ENCODE data around the gene TK2. TPM values are rescaled to one million over a fixed set of nuclear protein-coding genes. Genes with fewer than 3 reads are reported as not detected.

Gene TK2
- total and polyA plus RNA-seq, 9 of the 15 experiments (the other 6 are each of a cell fraction or from before 2014, with no cell fraction given) = 1.1 to 10.2 (median 5.3) TPM

GRCh38 chr16:66551348-66551759 is 1.4 kb upstream of the TK2 start (continued):
- TF ChIP-seq RREB1 (CRISPR knock-in tag; IDR thresholded peaks at IDR 0.05) = no peak
- no peak for TF ChIP-seq ZNF507 (tag; conservative IDR thresholded peaks at IDR 0.05)
- TF ChIP-seq BCOR (IDR thresholded peaks at IDR 0.05) = no peak
- TF ChIP-seq ZC3H4 (CRISPR knock-in tag; IDR thresholded peaks at IDR 0.05; ENCODE audit: borderline replicate concordance) = no peak
- TF ChIP-seq KLF13 (tag; IDR thresholded peaks at IDR 0.05; ENCODE audit: borderline replicate concordance, low read depth) = no peak
- no peak for TF ChIP-seq FOXK1 (CRISPR knock-in tag; IDR thresholded peaks at IDR 0.05; ENCODE audit: borderline replicate concordance)
- 0 out of 2 replicates have a peak, but pooled peaks have one; percentile 19 for TF ChIP-seq ZNF24 (IDR thresholded peaks at IDR 0.05)
- no peak for TF ChIP-seq PPARD (CRISPR knock-in tag; IDR thresholded peaks at IDR 0.05)
- peak in 1 of 3 experiments; percentile 74 for TF ChIP-seq YY1 (IDR thresholded peaks at IDR 0.05; ENCODE audit: borderline replicate concordance in 1 of 3, control insufficient read depth in 1 of 3, extremely low read depth in 1 of 3, insufficient read depth in 3 of 3, insufficient read length in 1 of 3, insufficient replicate concordance in 2 of 3, low read depth in 1 of 3, low read length in 2 of 3)
- TF ChIP-seq CREB3 (tag; conservative IDR thresholded peaks at IDR 0.05; ENCODE audit: low read depth) = peak; percentile 55; the same call in 1 of the 2 replicates
- TF ChIP-seq ZBTB8A (IDR thresholded peaks at IDR 0.05; ENCODE audit: partially characterized antibody) = no peak
- 0 out of 2 replicates have a peak, but pooled peaks have one; percentile 11 for TF ChIP-seq SOX6 (IDR thresholded peaks at IDR 0.05)
- TF ChIP-seq ASH1L (IDR thresholded peaks at IDR 0.05; ENCODE audit: borderline replicate concordance, low read depth, partially characterized antibody) = no peak
- TF ChIP-seq C11orf30 (IDR thresholded peaks at IDR 0.05; ENCODE audit: low read depth) = peak; percentile 96
- no peak for TF ChIP-seq MYBL2 (IDR thresholded peaks at IDR 0.05; ENCODE audit: low read depth)
- TF ChIP-seq MYBL2 (CRISPR knock-in tag; IDR thresholded peaks at IDR 0.05; ENCODE audit: borderline replicate concordance) = no peak
- TF ChIP-seq ZNF133 (CRISPR knock-in tag; IDR thresholded peaks at IDR 0.05) = no peak
- no peak for TF ChIP-seq ZNF134 (CRISPR knock-in tag; conservative IDR thresholded peaks at IDR 0.05)
- no peak for TF ChIP-seq ZBTB1 (CRISPR knock-in tag; IDR thresholded peaks at IDR 0.05; ENCODE audit: borderline replicate concordance, low read depth)
- TF ChIP-seq ZKSCAN1 (IDR thresholded peaks at IDR 0.05; ENCODE audit: low read depth, low read length) = 0 out of 2 replicates have a peak, but pooled peaks have one; percentile 47
- TF ChIP-seq RBM39 (optimal IDR thresholded peaks at IDR 0.05; ENCODE audit: low read depth, low read length) = no peak
- no peak for TF ChIP-seq CBFB (CRISPR knock-in tag; IDR thresholded peaks at IDR 0.05)
- TF ChIP-seq NFE2 (IDR thresholded peaks at IDR 0.05; ENCODE audit: low read depth) = peak; percentile 82
